ENCODE results near the gene LYVE1.
"Not testable (repeated sequence)": the region's sequence is repeated elsewhere in the genome, so short reads cannot be mapped to it uniquely, and the experiment has no call there.

The LYVE1 gene

DNA sequence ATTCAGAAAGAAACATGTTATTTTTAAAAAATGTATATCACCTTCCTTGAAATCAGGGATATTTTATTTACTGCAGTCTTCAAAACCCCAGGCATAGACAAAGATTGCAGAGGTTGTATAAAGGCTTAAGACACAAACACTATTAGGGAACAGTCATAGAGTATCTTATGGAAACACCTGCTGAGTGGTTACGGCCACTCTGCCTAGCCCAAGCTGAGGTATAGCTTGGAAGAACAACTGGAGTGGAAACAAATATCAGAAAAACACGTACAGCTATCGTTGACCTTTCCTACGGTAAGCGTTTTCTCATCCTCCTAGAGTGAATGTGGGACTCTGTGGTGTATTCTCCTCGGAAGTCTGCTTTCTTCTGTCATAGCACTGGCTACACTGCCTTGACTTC, 30.4 kb upstream of the LYVE1 start:
- 0 out of 2 replicates have a peak, but pooled peaks cover 4% of the 10 kb centered on the region for H3K27me3 ChIP-seq (ENCODE audit: low read depth, low read length)
- TF ChIP-seq EZH2phosphoT487 (IDR thresholded peaks at IDR 0.05; ENCODE audit: low read depth) (no peak), CTCF (IDR thresholded peaks at IDR 0.05; ENCODE audit: low read depth, low read length) (no peak)

DNA sequence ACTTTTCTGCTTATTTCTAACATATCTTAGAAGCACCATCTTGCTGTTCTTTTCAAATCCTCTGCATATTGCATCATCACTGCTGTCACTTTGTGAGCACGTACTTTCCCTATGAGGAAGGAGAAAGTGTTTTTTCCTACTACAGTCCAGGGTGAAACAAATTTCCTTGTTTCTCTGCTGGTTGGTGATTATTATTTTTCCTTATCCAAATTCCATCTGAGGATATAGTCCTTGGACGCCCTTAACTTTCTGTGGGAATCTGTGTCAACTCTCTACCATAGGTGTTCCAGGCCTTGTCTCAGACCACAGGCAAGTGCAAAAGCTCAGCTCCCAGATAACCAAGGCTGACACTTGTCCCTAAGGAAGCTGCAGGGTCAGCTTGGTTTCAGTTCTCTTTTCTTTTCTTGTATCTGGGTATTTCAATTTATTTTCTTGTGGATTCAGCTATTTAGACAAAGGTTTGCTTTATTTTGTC, 29.4 kb upstream of the LYVE1 start:
- no peaks in the 10 kb centered on the region for H4K20me1 ChIP-seq (ENCODE audit: insufficient read depth, low read length)
- TF ChIP-seq EZH2phosphoT487 (IDR thresholded peaks at IDR 0.05; ENCODE audit: low read depth) (no peak), CTCF (IDR thresholded peaks at IDR 0.05; ENCODE audit: low read depth, low read length) (no peak)
- H3K4me3 ChIP-seq (ENCODE audit: low read length): no peak overlapping the region
- no peak overlapping the region for H3K9ac ChIP-seq (ENCODE audit: low read length)
- H3K4me1 ChIP-seq (ENCODE audit: low read length): no peaks in the 10 kb centered on the region
- H3K36me3 ChIP-seq (replicated peaks; ENCODE audit: low read depth, low read length): no peaks in the 10 kb centered on the region
- H3K27ac ChIP-seq (ENCODE audit: low read length): no peak overlapping the region
- H3K4me2 ChIP-seq (ENCODE audit: low read length): no peak overlapping the region
- 0 out of 2 replicates have a peak, but pooled peaks cover 5% of the 10 kb centered on the region for H3K27me3 ChIP-seq (ENCODE audit: low read depth, low read length)
- no peaks in the 10 kb centered on the region for H3K79me2 ChIP-seq (ENCODE audit: low read length)
- no peak overlapping the region for H2AFZ ChIP-seq (ENCODE audit: low read depth, low read length)
- no peaks in the 10 kb centered on the region for H3K9me3 ChIP-seq (ENCODE audit: insufficient read depth, low read length)

More for the DNA sequence above, 30.4 kb upstream of the LYVE1 start:
- H2AFZ ChIP-seq (ENCODE audit: low read depth, low read length): no peak overlapping the region
- H3K9me3 ChIP-seq (ENCODE audit: insufficient read depth, low read length): no peaks in the 10 kb centered on the region
- no peak overlapping the region for H3K27ac ChIP-seq (ENCODE audit: low read length)
- no peak overlapping the region for H3K4me2 ChIP-seq (ENCODE audit: low read length)
- H3K36me3 ChIP-seq (replicated peaks; ENCODE audit: low read depth, low read length): no peaks in the 10 kb centered on the region
- H3K4me3 ChIP-seq (ENCODE audit: low read length): no peak overlapping the region
- H4K20me1 ChIP-seq (ENCODE audit: insufficient read depth, low read length): no peaks in the 10 kb centered on the region
- no peaks in the 10 kb centered on the region for H3K79me2 ChIP-seq (ENCODE audit: low read length)
- H3K4me1 ChIP-seq (ENCODE audit: low read length): no peaks in the 10 kb centered on the region
- no peak overlapping the region for H3K9ac ChIP-seq (ENCODE audit: low read length)

DNA sequence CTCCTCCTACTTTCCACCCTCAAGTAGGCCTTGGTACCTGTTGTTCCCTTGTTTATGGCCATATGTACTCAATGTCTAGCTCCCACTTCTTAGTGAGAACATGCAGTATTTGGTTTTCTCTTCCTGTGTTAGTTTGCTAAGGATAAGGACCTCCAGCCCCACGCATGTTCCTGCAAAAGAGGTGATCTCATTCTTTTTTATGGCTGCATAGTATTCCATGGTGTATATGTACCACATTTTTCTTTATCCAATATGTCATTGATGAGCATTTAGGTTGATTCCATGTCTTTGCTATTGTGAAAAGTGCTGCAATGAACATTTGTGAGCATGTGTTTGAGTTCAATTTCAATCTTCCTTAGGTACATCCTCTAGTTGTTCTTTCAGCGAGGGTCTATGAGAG, 27.4 kb upstream of the LYVE1 start:
- not testable (repeated sequence) for H2AFZ ChIP-seq (ENCODE audit: low read depth, low read length); H4K20me1 ChIP-seq (ENCODE audit: insufficient read depth, low read length); H3K27ac ChIP-seq (ENCODE audit: low read length); H3K4me3 ChIP-seq (ENCODE audit: low read length); H3K36me3 ChIP-seq (replicated peaks; ENCODE audit: low read depth, low read length); H3K4me1 ChIP-seq (ENCODE audit: low read length); H3K4me2 ChIP-seq (ENCODE audit: low read length); H3K79me2 ChIP-seq (ENCODE audit: low read length); H3K9ac ChIP-seq (ENCODE audit: low read length); H3K9me3 ChIP-seq (ENCODE audit: insufficient read depth, low read length); H3K27me3 ChIP-seq (ENCODE audit: low read depth, low read length)

GRCh38 chr11:10594407-10594806, 25.9 kb upstream of the LYVE1 start:
- Histone ChIP-seq H3K4me3 (ENCODE audit: low read length) (no peak overlapping the region), H3K4me1 (ENCODE audit: low read length) (no peaks in the 10 kb centered on the region), H3K27me3 (ENCODE audit: low read depth, low read length) (peaks cover 8% of the 10 kb centered on the region), H3K79me2 (ENCODE audit: low read length) (no peaks in the 10 kb centered on the region), H2AFZ (ENCODE audit: low read depth, low read length) (no peak overlapping the region), H3K4me2 (ENCODE audit: low read length) (no peak overlapping the region), H3K27ac (ENCODE audit: low read length) (no peak overlapping the region), H3K9me3 (ENCODE audit: insufficient read depth, low read length) (no peaks in the 10 kb centered on the region), H3K9ac (ENCODE audit: low read length) (no peak overlapping the region), H3K36me3 (replicated peaks; ENCODE audit: low read depth, low read length) (no peaks in the 10 kb centered on the region), H4K20me1 (ENCODE audit: insufficient read depth, low read length) (no peaks in the 10 kb centered on the region)
- TF ChIP-seq CTCF (IDR thresholded peaks at IDR 0.05; ENCODE audit: low read depth, low read length): no peak
- no peak for TF ChIP-seq EZH2phosphoT487 (IDR thresholded peaks at IDR 0.05; ENCODE audit: low read depth)

- Histone ChIP-seq H2AFZ (ENCODE audit: low read depth, low read length) (no peak overlapping the region), H3K9me3 (ENCODE audit: insufficient read depth, low read length) (no peaks in the 10 kb centered on the region), H3K79me2 (ENCODE audit: low read length) (no peaks in the 10 kb centered on the region), H3K4me3 (ENCODE audit: low read length) (no peak overlapping the region), H3K27me3 (ENCODE audit: low read depth, low read length) (peaks cover 14% of the 10 kb centered on the region), H3K4me1 (ENCODE audit: low read length) (no peaks in the 10 kb centered on the region), H3K9ac (ENCODE audit: low read length) (no peak overlapping the region), H4K20me1 (ENCODE audit: insufficient read depth, low read length) (no peaks in the 10 kb centered on the region), H3K27ac (ENCODE audit: low read length) (no peak overlapping the region), H3K36me3 (replicated peaks; ENCODE audit: low read depth, low read length) (no peaks in the 10 kb centered on the region), H3K4me2 (ENCODE audit: low read length) (no peak overlapping the region)
- no peak for TF ChIP-seq EZH2phosphoT487 (IDR thresholded peaks at IDR 0.05; ENCODE audit: low read depth)
- TF ChIP-seq CTCF (IDR thresholded peaks at IDR 0.05; ENCODE audit: low read depth, low read length): no peak
Measured at GRCh38 chr11:10592331-10592730, 23.9 kb upstream of the LYVE1 start.
